CD4-positive, alpha-beta T cell treated with Interleukin-2 at 100 ng/mL for 4 hours (primary cell): ENCODE results near the gene SPACDR.
"Not testable (repeated sequence)": the region's sequence is repeated elsewhere in the genome, so short reads cannot be mapped to it uniquely, and the experiment has no call there.

ENCODE experiments used
- DNase-seq: peaks from one replicate; pipeline ENCODE4 v3.0.0-alpha.2; 2020; ENCODE audit warnings: low spot score

The SPACDR gene

DNA sequence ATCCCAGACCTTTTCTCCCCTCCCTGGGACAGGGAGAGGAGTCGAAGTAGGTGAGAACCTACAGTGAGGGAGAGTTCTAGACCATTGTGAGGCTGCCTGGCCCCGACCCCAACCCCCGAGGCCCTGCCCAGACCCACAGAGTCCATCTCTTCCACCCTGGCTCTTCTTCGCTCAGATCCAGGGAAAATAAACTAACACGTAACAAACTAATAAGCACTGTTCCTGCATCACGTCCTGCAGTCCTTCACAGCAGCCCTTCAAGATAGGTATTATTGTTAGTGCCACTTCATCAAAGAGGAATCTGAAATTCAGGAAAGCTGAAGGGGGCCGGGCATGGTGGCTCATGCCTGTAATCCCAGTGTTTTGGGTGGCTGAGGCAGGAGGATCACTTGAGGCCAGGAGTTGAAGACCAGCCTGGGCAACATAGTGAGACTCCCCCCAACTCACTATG lies at the start of gene SPACDR:
TSS of gene SPACDR (minus strand) at position 51 of the 451 bp plus-strand sequence. CDS start 235 bp downstream, outside the sequence.
- DNase-seq = no peak

DNA sequence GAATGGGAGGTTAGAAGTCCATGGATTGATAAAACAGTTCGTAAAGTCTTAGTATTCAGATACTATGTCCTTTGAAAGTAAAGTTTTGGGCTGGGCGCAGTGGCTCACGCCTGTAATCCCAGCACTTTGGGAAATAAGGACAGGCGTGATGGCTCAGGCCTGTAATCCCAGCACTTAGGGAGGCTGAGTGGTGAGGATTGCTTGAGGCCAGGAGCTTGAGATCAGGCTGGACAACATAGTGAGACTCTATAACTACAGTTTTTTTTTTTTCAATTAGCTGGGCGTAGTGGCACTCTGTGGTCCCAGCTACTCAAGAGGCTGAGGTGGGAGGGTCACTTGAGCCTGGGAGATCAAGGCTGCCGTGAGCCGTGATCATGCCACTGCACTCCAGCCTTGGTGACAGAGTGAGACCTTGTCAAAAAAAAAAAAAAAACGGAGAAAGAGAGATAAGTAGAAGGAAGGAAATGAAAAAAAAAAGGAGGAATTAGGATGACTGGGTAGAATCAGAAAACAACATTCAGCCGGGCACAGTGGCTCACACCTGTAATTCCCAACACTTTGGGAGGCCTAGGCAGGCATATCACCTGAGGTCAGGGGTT lies 49.3 kb upstream of the SPACDR start:
- DNase-seq = no peak

GRCh38 chr7:100510437-100511239 lies 46.6 kb upstream of the SPACDR start:
- DNase-seq = no peak

DNA sequence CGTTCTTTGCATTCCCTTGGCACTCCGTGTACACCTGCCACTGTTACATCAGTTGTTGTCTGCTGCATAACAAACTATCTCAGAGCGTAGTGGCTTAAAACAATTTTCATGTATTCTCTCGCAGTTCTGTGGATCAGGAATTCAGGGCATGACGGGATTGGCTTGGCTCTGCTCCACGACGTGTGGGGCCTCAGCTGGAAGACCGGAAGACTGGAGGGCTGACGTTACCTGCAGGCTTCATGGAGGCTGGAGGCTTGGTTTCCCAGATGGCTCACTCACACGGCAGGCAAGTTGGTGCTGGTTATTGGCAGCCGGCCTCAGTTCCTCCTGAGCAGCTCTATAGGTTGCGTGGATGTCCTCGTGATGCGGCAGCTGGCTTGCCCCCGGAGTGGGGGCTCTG lies 45.2 kb upstream of the SPACDR start:
- no peak for DNase-seq

DNA sequence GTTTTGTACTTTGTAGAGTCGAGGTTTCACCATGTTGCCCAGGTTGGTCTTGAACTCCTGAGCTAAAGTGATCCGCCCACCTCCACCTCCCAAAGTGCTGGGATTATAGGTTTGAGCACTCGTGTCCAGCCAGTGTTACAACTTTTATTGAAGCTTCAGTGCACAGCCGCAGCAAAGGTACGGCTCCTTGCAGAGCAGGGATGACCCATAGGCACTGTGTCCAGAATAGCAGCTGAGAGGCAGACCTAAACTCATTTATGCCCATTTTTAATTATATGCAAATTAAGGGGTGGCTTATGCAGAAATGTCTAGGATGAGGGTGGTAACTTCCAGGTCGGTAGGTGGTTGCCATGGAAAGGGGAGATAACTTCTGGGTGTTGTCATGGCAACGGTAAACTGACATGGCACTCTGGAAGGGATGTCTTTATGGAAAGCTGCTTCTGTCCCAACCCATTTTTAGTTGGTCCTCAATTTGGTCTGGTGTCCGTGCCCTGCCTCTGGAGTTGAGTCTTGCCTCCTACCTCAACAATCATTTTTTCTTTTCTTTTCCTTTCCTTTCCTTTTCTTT lies 42.4 kb upstream of the SPACDR start:
- no peak for DNase-seq

GRCh38 chr7:100504887-100505611 lies 41.0 kb upstream of the SPACDR start:
- DNase-seq = no peak

- DNase-seq = not testable (repeated sequence)
Observed at GRCh38 chr7:100504031-100504430, 40.0 kb upstream of the SPACDR start.

DNA sequence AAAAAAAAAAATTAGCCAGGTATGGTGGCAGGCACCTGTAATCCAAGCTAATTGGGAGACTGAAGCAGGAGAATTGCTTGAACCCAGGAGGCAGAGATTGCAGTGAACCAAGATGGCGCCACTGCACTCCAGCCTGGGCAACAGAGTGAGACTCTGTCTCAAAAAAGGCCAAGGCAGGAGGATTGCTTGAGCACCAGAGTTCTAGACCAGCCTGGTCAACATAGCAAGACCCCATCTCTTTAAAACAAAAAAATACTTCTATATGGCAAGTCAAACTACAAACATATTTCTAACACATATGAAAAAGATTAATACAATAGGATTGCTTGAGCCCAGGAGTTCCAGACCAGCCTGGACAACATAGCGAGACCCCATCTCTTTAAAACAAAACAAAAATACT lies 36.7 kb upstream of the SPACDR start:
- not testable (repeated sequence) for DNase-seq

DNA sequence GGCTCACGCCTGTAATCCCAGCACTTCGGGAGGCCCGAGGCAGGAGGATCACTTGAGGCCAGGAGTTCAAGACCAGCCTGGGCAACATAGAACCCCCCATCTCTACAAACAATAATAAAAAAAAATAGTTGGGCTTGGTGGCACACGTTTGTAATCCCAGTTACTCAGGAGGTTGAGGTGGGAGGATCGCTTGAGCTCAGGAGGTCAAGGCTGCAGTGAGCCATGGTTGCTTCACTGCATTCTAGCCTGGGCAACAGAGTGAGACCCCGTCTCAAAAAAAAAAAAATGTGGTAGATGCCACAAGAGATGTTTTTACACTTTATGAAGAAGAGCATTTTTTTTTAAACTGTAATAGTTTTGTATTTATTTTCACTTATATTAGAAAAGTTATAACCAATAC lies 32.4 kb upstream of the SPACDR start:
- no peak for DNase-seq

GRCh38 chr7:100493476-100494264 lies 29.6 kb upstream of the SPACDR start:
- peak; percentile 49 for DNase-seq

DNA sequence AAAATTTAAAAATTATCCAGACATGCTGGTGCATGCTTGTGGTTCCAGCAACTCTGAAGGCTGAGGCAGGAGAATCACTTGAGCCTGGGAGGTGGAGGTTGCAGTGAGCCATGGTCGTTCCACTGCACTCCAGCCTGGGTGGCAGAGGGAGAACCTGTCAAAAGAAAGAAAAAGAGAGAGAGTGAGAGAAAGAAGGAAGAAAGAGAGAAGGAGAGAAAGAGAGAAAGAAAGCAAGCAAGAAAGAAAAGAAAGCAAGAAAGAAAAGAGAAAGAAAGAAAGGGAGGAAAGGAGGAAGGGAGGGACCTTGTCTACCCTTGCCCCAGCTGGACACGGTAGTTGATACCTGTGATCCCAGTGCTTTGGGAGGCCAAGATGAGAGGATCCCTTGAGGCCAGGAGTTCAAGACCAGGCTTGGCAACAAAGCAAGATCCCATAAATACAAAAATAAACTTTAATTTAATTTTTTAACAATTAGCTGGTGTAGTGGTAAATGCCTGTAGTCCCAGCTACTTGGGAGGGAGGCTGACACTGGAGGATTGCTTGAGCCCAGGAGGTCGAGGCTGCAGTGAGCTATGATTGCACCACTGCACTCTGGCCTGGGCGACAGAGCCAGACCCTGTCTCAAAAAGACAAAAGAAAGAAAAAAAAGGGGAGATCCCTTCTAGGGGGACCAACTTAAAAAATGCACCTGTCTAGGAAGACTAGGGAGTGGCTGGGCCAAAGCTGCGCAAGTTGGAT lies 28.8 kb upstream of the SPACDR start:
- DNase-seq = no peak

GRCh38 chr7:100491192-100491578 lies 27.1 kb upstream of the SPACDR start:
- DNase-seq = no peak

DNA sequence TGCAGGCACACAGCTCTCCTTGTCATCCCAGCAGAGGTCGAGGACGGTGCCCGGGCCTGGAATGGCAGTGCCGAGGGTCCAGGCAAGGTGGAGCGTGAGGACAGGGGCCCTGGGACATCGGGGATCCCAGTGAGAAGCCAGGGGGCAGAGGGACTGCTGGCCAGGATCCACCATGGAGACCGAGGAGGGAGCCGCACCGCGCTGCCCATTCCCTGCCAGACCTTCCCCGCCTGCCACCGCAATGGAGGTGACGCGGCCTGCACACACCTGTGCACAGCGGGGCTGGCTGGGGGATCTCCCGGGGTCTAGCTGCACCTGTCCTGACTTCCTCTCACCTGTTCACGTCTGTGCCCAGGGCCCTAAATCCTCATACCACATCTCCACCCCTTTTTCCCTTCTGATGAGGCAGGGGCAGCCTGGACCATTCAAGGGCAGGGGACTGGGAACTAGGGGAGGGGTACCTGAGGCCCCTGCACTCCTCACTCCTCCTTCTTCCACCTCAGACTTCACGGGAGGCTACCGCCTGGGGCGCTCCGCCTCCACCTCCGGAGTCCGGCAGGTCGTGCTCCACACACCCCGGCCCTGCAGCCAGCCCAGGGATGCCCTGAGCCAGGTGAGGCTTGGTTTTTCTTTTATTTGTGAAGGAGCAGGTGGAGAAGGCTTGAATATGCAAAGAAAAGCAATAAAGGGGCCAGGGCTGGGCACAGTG lies 26.6 kb upstream of the SPACDR start:
- no peak for DNase-seq

- DNase-seq = peak; percentile 59
Observed at GRCh38 chr7:100489824-100490223, 25.8 kb upstream of the SPACDR start.

DNA sequence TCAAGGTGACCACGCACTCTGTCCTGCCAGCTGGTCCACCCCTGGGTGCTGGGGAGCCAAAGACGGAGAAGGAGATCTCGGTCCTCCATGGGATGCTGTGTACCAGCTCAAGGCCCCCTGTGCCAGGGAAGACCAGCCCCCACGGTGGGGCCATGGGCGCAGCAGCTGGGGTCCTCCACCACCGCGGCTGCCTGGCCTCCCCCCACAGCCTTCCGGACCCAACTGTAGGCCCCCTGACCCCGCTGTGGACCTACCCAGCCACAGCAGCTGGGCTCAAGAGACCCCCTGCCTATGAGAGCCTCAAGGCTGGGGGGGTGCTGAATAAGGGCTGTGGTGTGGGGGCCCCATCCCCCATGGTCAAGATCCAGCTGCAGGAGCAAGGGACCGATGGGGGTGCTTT lies 25.1 kb upstream of the SPACDR start:
- DNase-seq = no peak

DNA sequence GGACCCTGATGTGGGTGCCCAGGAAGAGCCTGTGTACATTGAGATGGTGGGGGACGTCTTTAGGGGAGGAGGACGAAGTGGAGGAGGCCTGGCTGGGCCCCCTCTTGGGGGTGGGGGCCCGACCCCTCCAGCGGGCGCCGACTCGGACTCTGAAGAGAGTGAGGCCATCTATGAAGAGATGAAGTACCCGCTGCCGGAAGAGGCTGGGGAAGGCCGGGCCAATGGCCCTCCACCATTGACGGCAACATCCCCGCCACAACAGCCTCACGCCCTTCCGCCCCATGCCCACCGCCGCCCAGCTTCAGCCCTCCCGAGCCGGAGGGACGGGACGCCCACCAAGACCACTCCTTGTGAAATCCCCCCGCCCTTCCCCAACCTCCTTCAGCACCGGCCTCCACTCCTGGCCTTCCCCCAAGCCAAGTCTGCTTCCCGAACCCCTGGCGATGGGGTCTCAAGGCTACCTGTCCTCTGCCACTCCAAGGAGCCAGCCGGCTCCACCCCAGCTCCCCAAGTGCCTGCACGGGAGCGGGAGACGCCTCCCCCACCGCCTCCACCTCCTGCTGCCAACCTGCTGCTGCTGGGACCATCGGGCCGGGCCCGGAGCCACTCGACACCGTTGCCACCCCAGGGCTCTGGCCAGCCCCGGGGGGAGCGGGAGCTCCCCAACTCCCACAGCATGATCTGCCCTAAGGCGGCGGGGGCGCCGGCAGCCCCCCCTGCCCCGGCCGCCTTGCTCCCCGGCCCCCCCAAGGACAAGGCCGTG lies 24.5 kb upstream of the SPACDR start:
- no peak for DNase-seq

- DNase-seq = no peak
Observed at GRCh38 chr7:100486753-100487446, 22.8 kb upstream of the SPACDR start.

- DNase-seq = no peak
Observed at GRCh38 chr7:100486111-100486636, 22.1 kb upstream of the SPACDR start.

GRCh38 chr7:100485471-100485876 lies 21.4 kb upstream of the SPACDR start:
- no peak for DNase-seq
